HG03039 (cell line): Measurements from ENCODE around the gene ACAD11.

ENCODE experiments used
- ATAC-seq: cut with Tn5 transposase; IDR thresholded peaks from one replicate; pipeline ENCODE4 v1.9.1; 2021; ENCODE audit warnings: mild to moderate bottlenecking, moderate library complexity; ENCODE audit not compliant: unreplicated experiment

Gene ACAD11

GRCh38 chr3:132659365-132660051 lies at the start of gene ACAD11:
Gene ACAD11 (minus strand): TSS chr3:132659809. CDS start chr3:132659751, 58 bp downstream.
- peak; percentile 48 for ATAC-seq

DNA sequence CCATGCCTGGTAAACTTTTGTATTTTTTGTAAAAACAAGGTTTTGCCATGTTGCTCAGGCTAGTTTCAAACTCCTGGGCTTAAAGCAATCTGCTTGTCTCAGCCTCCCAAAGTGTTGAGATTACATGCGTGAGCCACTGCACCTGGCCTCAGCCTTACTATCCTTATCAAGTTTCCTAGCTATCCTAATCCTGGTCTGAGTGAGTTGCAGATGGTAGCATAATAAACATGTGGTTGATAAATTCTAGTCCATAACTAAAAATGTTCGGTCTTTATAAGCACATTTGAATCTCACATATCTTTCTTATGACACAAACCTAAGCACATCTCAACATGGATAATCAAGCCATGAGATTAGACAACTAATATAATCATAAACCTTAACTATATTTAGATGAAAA lies 44.1 kb upstream of the ACAD11 start:
- ATAC-seq, result no peak

DNA sequence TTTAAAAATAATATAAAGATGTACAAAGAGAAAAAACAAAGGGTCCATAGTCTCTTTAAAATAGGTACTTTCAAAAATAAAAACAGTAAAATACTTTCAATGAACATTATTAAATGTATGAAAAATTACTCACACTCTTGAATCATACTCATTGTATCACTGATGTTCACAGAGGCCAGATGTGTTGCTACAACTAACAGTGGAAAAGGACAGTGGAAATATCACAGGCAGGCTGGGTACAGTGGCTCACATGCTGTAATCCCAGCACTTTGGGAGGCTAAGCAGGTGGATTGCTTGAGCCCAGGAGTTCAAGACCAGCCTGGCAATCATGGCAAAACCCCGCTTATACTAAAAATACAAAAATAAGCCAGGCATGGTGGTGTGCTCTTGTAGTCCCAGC lies 35.8 kb upstream of the ACAD11 start:
- ATAC-seq, result no peak

- ATAC-seq, result no peak
Observed at GRCh38 chr3:132694991-132695390, 35.4 kb upstream of the ACAD11 start.

- ATAC-seq, result no peak
Observed at GRCh38 chr3:132690040-132690439, 30.4 kb upstream of the ACAD11 start.

DNA sequence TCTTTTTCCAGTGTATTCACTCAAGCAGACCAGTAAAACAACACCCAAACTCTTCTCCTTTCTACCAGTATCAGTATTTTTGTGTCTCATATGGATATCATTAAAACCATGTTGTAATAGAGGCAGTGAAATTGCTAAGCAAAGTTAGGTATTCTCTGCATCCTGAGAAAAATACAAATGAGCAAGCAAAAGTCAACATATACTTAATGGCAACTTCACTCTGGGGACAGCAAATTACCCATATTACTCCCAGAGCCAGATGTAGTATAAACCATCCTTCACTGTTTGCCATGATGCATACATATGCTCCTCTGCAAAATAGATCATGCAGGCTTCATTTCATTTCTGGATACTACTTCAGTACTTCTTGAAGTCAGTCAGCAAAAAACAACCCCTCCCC lies 22.6 kb upstream of the ACAD11 start:
- no peak for ATAC-seq

DNA sequence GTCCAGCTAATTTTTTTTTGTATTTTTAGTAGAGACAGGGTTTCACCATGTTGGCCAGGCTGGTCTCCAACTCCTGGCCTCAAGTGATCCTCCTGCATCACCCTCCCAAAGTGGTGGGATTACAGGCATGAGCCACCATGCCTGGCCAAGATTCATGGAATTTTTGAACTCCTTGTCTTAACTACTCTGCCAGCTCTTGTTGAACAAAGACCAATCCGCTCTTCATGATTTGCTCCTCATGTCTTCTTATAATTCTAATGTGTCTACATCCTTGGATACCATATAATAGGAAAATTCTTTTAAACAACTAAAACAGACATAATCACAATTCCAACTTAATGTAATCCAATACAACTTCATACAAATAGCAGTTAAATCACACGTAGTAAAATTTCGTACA lies 21.8 kb upstream of the ACAD11 start:
- no peak for ATAC-seq

DNA sequence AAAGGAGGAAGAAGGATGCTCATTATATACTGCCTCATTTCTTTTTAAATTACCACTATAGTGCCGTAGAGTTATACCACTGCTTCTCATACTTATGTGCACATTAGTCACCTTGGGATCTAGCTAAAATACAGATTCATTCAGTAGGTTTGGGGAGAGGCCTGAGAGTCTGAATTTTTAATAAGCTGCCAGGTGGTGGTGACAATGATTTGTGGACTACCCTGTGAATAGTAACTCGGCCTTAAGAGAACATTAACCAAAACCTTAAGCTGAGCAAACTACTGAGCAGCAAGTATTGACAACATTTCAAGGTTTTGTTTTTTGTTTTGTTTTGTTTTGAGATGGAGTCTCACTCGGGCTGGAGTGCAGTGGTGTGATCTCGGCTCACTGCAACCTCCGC lies 20.3 kb upstream of the ACAD11 start:
- no peak for ATAC-seq

GRCh38 chr3:132675408-132675807 lies 15.8 kb upstream of the ACAD11 start:
- no peak for ATAC-seq

DNA sequence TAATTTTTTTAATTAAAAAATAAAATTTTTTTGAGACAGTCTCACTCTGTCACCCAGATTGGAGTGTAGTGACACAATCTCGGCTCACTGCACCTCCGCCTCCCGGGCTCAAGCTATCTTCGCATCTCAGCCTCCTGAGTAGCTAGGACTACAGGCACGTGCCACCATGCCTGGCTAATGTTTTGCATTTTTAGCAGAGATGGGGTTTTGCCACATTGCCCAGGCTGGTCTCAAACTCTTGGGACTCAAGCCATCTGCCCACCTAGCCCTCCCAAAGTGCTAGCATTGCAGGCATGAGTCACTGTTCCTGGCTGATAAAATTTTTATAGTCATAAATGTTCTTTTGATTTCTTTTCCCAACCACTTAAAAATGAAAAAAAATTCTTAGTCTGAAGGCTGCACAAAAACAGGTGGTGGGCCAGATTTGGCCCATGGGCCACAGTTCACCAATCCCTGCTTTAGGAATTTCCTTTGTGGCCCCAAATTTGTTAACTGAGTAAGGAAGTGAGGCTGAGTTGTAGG lies 9.7 kb upstream of the ACAD11 start:
- ATAC-seq, result no peak

DNA sequence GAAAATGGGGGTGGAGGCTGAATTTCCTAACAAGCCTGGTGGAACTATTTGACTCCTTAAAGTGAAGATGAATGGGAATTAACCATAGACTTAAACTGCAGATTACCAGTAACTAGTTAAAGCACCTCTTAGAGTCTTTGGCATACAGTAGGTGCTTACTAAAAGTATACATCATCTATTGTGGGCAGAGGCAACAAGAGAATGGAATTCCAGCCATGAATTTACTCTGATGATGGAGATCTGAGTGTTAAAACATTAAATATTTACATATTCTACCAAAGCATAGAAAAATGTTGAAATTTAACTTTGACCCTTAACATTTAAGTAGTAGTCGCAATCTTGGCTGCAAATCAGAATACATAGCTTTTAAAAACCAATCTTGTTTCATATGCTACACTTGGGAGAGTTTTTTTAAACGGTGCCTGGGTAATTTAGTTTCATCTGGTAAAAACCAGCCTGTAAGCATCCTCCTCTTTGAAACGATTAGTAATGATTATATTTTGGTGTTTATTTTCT lies 5.7 kb upstream of the ACAD11 start:
- no peak for ATAC-seq

GRCh38 chr3:132662212-132662611 lies 2.6 kb upstream of the ACAD11 start:
- ATAC-seq, result no peak

- ATAC-seq, result no peak
Observed at GRCh38 chr3:132661101-132661500, 1.5 kb upstream of the ACAD11 start.

DNA sequence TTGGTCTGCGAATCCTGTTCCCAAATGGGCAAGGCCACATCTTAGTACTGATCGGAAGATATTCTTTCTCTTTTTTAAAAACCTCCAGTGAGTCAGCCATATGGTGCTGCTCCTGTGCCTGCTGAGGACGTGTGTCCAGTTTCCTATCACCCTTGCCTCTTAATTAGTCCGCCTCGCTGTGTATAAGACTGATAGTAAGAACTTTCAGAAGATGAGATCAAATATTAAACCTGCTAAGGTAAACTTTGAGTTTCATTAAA lies 1.1 kb upstream of the ACAD11 start:
- no peak for ATAC-seq

- ATAC-seq, result peak; percentile 76
Observed at GRCh38 chr3:132660052-132660810, 622 bp upstream of the ACAD11 start, which contains the start of gene UBA5. Gene UBA5 (plus strand): TSS chr3:132660329. CDS start chr3:132660538, 209 bp downstream.

- no peak for ATAC-seq
Observed at GRCh38 chr3:132659000-132659364, 627 bp downstream of the ACAD11 start.

GRCh38 chr3:132657869-132658747 lies 1.5 kb downstream of the ACAD11 start:
- no peak for ATAC-seq

DNA sequence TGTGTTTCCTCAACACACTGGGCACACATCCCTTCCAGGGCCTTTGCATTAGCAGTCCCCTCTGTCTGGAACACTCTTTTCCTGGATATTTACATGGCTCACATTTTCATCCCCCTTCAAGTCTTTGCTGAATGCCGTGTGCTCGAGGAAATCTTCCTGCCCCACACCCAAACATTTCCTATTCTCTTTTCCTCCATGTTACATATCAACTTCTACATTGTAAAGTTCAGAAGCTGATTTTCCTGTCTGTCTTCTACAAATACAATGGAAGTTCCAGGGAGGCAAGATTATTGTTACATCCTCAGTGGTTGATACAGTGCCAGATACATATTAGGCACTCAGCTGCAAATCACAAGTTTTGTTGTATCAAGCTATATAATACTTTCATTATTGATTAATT lies 4.1 kb downstream of the ACAD11 start:
- ATAC-seq, result no peak

DNA sequence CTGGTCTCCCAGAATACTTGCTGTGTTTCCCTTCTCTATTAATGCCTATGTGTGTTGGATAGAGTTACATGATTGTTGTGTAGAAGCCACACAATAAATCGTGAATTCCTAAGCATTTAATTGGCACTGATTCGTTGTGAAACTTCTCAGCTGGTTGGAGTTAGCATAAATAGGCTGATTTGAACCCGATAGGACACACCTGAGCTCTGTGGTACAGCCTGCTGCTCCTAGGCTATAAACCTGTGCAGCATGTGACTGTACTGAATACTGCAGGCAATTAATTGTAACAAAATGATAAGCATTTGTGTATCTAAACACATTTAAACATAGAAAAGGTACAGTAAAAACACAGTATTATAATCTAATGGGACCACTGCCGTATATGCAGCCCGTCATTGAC lies 4.9 kb downstream of the ACAD11 start:
- no peak for ATAC-seq

DNA sequence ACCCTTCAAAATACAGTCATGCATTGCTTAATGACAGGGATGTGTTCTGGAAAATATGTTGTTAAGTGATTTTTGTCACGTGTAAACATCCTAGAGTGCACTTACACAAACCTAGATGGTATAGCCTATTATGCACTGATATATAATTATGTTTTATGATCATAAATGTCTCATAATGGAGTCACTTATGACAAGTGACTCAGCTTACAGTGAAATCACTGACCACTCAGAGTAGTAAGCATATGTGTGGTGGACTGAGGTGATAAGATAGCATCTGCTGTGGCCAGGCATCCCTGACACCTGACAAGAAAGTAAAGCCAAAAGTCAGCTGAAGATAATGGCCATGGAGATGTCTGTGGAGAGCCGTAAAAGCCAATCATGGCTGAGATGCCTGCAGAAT lies 5.4 kb downstream of the ACAD11 start:
- no peak for ATAC-seq

DNA sequence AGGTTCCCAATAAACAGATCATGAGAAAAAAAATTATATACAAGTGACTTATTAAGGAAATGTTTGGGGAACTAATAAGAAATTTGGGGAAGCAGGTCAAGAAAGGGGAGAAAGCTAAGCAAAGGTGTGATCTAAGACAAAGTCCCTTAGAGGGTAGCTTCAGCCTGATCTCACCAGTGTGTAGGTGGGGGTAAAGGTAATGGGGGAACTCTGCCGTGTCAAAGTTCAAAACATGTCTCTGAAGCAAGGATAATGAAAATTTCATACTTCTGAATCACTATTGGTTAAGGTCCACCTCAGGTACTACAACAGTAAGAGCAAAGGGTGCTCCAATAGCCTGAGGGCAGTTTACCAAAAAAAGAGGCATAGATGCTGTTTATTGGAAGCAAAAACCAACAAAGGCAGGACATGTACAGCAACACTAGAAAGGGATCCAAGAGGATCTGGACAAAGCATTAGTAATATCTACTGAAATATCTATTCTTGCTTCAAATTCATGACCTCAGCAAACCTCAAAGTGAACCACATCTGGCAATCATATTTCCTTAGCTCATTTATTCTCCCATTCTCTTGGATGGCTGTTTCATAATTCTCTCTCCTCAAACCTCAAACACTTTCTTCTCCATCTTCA lies 6.9 kb downstream of the ACAD11 start:
- no peak for ATAC-seq
